Neural progenitor cell (in vitro differentiated cells): Measurements from ENCODE around the gene CEP295NL.

Experiments used
- EZH2 ChIP-seq: fragments of 200-600 bp; sonication (generic); IDR thresholded peaks from 2 replicates; pipeline ENCODE4 v1.6.1; 2017; ENCODE audit warnings: antibody characterized with exemption, mild to moderate bottlenecking, moderate library complexity
- EZH2phosphoT487 ChIP-seq: fragments of 200-600 bp; sonication (generic); IDR thresholded peaks from 2 replicates; pipeline ENCODE4 v1.6.1; 2017; ENCODE audit warnings: antibody characterized with exemption
- TF ChIP-seq, protein P1 (sequence below): fragments of 200-600 bp; sonication (generic); IDR thresholded peaks from 2 replicates; pipeline ENCODE4 v1.5.1; 2017; ENCODE audit warnings: antibody characterized with exemption, mild to moderate bottlenecking

GRCh38 chr17:78919861-78920450 lies 17.0 kb upstream of the CEP295NL start:
- TF ChIP-seq, protein P1, sequence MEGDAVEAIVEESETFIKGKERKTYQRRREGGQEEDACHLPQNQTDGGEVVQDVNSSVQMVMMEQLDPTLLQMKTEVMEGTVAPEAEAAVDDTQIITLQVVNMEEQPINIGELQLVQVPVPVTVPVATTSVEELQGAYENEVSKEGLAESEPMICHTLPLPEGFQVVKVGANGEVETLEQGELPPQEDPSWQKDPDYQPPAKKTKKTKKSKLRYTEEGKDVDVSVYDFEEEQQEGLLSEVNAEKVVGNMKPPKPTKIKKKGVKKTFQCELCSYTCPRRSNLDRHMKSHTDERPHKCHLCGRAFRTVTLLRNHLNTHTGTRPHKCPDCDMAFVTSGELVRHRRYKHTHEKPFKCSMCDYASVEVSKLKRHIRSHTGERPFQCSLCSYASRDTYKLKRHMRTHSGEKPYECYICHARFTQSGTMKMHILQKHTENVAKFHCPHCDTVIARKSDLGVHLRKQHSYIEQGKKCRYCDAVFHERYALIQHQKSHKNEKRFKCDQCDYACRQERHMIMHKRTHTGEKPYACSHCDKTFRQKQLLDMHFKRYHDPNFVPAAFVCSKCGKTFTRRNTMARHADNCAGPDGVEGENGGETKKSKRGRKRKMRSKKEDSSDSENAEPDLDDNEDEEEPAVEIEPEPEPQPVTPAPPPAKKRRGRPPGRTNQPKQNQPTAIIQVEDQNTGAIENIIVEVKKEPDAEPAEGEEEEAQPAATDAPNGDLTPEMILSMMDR: no peak
- no peak for TF ChIP-seq EZH2
- no peak for TF ChIP-seq EZH2phosphoT487
